K562 (cell line): Measurements from ENCODE around the gene MATCAP1. TPM values are rescaled to one million over a fixed set of nuclear protein-coding genes. Genes with fewer than 3 reads are reported as not detected.

Experiments used
- ATF1 ChIP-seq, 2 experiments: fragments of 450-650 bp in 1 of 2; IDR thresholded peaks; 2 replicates each; pipeline ENCODE4 v1.6.1; 2016; ENCODE audit warnings: missing compliant biosample characterization in 1 of 2, missing genetic modification characterization in 1 of 2
- CBFA2T2 ChIP-seq: fragments of 450-650 bp; conservative IDR thresholded peaks from 2 replicates; pipeline ENCODE4 v1.6.1; 2017; ENCODE audit warnings: mild to moderate bottlenecking
- CBFA2T3 ChIP-seq: fragments of 450-650 bp; IDR thresholded peaks from 2 replicates; pipeline ENCODE4 v1.6.1; 2017
- CXXC5 ChIP-seq: fragments of 250-450 bp; sonication (Bioruptor Pico); IDR thresholded peaks from 2 replicates; pipeline ENCODE4 v1.8.0; 2022; ENCODE audit warnings: inconsistent platforms, mild to moderate bottlenecking, moderate library complexity
- GATAD2A ChIP-seq: fragments of 450-650 bp; IDR thresholded peaks from 2 replicates; pipeline ENCODE4 v1.6.1; 2017
- JUND ChIP-seq, 2 experiments: IDR thresholded peaks; 2 replicates in 1 of 2; 3 replicates in 1 of 2; pipeline ENCODE4 v1.6.1; 2011; ENCODE audit warnings: borderline replicate concordance in 2 of 2, low read depth in 2 of 2, low read length in 2 of 2, improper control_type of control experiment in 1 of 2, missing biosample characterization in 1 of 2, missing genetic modification characterization in 1 of 2, missing genetic modification reagents in 1 of 2
- KDM5B ChIP-seq: fragments of 200-600 bp; sonication (generic); IDR thresholded peaks from 2 replicates; pipeline ENCODE4 v1.6.1; 2012; ENCODE audit warnings: low read depth, mild to moderate bottlenecking, moderate library complexity, low read length, control low read depth, inconsistent platforms; ENCODE audit not compliant: insufficient replicate concordance
- KLF6 ChIP-seq: fragments of 250-450 bp; sonication (Bioruptor Pico); IDR thresholded peaks from 2 replicates; pipeline ENCODE4 v1.4.0; 2020; ENCODE audit warnings: mild to moderate bottlenecking, moderate library complexity, borderline replicate concordance
- NRF1 ChIP-seq, 2 experiments: fragments of 450-650 bp; IDR thresholded peaks in 1 of 2; conservative IDR thresholded peaks in 1 of 2; 2 replicates each; pipeline ENCODE4 v1.6.1; 2014; ENCODE audit warnings: mild to moderate bottlenecking in 2 of 2
- RAD51 ChIP-seq: fragments of 450-650 bp; IDR thresholded peaks from 2 replicates; pipeline ENCODE4 v1.7.1; 2016; ENCODE audit warnings: low read depth, mild to moderate bottlenecking, borderline replicate concordance
- TFE3 ChIP-seq: fragments of 450-650 bp; formaldehyde crosslinking; IDR thresholded peaks from 2 replicates; pipeline ENCODE4 v1.4.0; 2020; ENCODE audit warnings: mild to moderate bottlenecking, mixed read lengths
- USF1 ChIP-seq: sonication (generic); formaldehyde crosslinking; IDR thresholded peaks from 2 replicates; pipeline ENCODE4 v1.9.0; 2022; ENCODE audit warnings: mild to moderate bottlenecking, missing genetic modification reagents
- ZNF639 ChIP-seq, 2 experiments: fragments of 200-800 bp in 1 of 2; sonication (Bioruptor generic) in 1 of 2; sonication (generic) in 1 of 2; formaldehyde crosslinking in 1 of 2; IDR thresholded peaks in 1 of 2; conservative IDR thresholded peaks in 1 of 2; 2 replicates each; pipeline versions ENCODE4 v1.5.0 to v1.6.1; 2016 to 2020; ENCODE audit warnings: missing compliant biosample characterization in 1 of 2, missing genetic modification characterization in 1 of 2, missing genetic modification reagents in 1 of 2
- ZNF655 ChIP-seq: fragments of 250-450 bp; sonication (Bioruptor Pico); IDR thresholded peaks from 2 replicates; pipeline ENCODE4 v1.5.0; 2021
- ZNF707 ChIP-seq: fragments of 250-450 bp; sonication (Bioruptor Pico); conservative IDR thresholded peaks from 2 replicates; pipeline ENCODE4 v1.8.0; 2022; ENCODE audit warnings: inconsistent platforms, mild to moderate bottlenecking, moderate library complexity
- polyA plus RNA-seq, 8 experiments: library from polyadenylated mRNA; depleted of rRNA in 4 of 8; stranded (reverse) in 5 of 8; unstranded in 3 of 8; fragments of >200 nt; fragmentation: Nextera tagmentation in 2 of 8; fragmentation: Illumina TruSeq in 1 of 8; extraction: Ambion mirVana in 2 of 8; extraction: Trizol in 1 of 8; gene quantifications; 2 replicates each; pipeline versions ENCODE4 v1.2.1 to v1.2.3, GENCODE V29; 2011 to 2014; ENCODE audit warnings: inconsistent platforms in 1 of 8, missing spikeins in 1 of 8
- total RNA-seq, 7 experiments: library from RNA; depleted of rRNA in 6 of 7; stranded (reverse); fragments of >200 nt in 6 of 7; fragmentation: Illumina TruSeq in 2 of 7; extraction: Trizol in 2 of 7; gene quantifications; 2 replicates each; pipeline versions ENCODE4 v1.2.1 to v1.2.3, GENCODE V29; 2011 to 2021; ENCODE audit warnings: low replicate concordance in 1 of 7

Gene MATCAP1
- total and polyA plus RNA-seq, 9 of the 15 experiments (the other 6 are each of a cell fraction or from before 2014, with no cell fraction given): 3.4 to 20.5 (median 10.3) TPM

- TF ChIP-seq ZNF655 (CRISPR knock-in tag) (no peak), NRF1 (conservative IDR thresholded peaks at IDR 0.05 in 1 of 2, IDR thresholded peaks at IDR 0.05 in 1 of 2) (peak in 1 of 2 experiments; percentile 21; a peak in 1 of 4 replicates), KDM5B (peak; percentile 55), CBFA2T3 (peak; percentile 18; the same call in 1 of the 2 replicates), ZNF639 (CRISPR knock-in tag; conservative IDR thresholded peaks at IDR 0.05 in 1 of 2, IDR thresholded peaks at IDR 0.05 in 1 of 2) (peak in 1 of 2 experiments; percentile 19; a peak in 1 of 4 replicates), JUND (IDR thresholded peaks at IDR 0.05; ENCODE audit: borderline replicate concordance, low read depth, low read length) (0 out of 2 replicates have a peak, but pooled peaks have one; percentile 34), JUND (tag; IDR thresholded peaks at IDR 0.05; ENCODE audit: borderline replicate concordance, low read depth, low read length) (peak; percentile 66; the same call in 2 of the 3 replicates), KLF6 (CRISPR knock-in tag) (no peak), RAD51 (peak; percentile 61), CXXC5 (CRISPR knock-in tag) (peak; percentile 36), TFE3 (CRISPR knock-in tag) (0 out of 2 replicates have a peak, but pooled peaks have one; percentile 8), GATAD2A (0 out of 2 replicates have a peak, but pooled peaks have one; percentile 22), USF1 (CRISPR knock-in tag) (peak; percentile 77), CBFA2T2 (no peak), ATF1 (CRISPR knock-in tag; IDR thresholded peaks at IDR 0.05) (no peak), ATF1 (tag; IDR thresholded peaks at IDR 0.05) (peak; percentile 22; the same call in 1 of the 2 replicates), ZNF707 (CRISPR knock-in tag) (no peak)
These were observed 33.1 kb upstream of the MATCAP1 start (continued) for GRCh38 chr16:67216612-67217490.
